GM23338 (cell line): ENCODE data around the gene FAM3D.

Experiments
- CREB1 ChIP-seq: fragments of 250-450 bp; sonication (Bioruptor Pico); IDR thresholded peaks from 2 replicates; pipeline ENCODE4 v1.5.0; 2020; ENCODE audit warnings: low read depth, mild to moderate bottlenecking, moderate library complexity
- EZH2 ChIP-seq: fragments of 200-600 bp; sonication (generic); IDR thresholded peaks from one replicate; pipeline ENCODE4 v1.8.0; 2017; ENCODE audit warnings: antibody characterized with exemption, mild to moderate bottlenecking, low read depth; ENCODE audit not compliant: unreplicated experiment
- EZH2phosphoT487 ChIP-seq: fragments of 200-600 bp; sonication (generic); IDR thresholded peaks from one replicate; pipeline ENCODE4 v1.8.1; 2018; ENCODE audit warnings: antibody characterized with exemption; ENCODE audit not compliant: unreplicated experiment
- JUNB ChIP-seq: IDR thresholded peaks from one replicate; pipeline ENCODE4 v1.6.1; 2016; ENCODE audit warnings: antibody characterized with exemption; ENCODE audit not compliant: unreplicated experiment
- POLR2AphosphoS5 ChIP-seq: IDR thresholded peaks from 2 replicates; pipeline ENCODE4 v1.6.1; 2016; ENCODE audit warnings: antibody characterized with exemption, low read depth
- TF ChIP-seq, protein P1 (sequence below), 2 experiments: fragments of 200-600 bp in 1 of 2; sonication (generic) in 1 of 2; conservative IDR thresholded peaks; 2 replicates each; pipeline versions ENCODE4 v1.5.1 to v1.6.1; 2016 to 2017; ENCODE audit warnings: antibody characterized with exemption in 2 of 2, low read depth in 2 of 2, mild to moderate bottlenecking in 2 of 2, moderate library complexity in 1 of 2
- TF ChIP-seq, protein P2 (sequence below): IDR thresholded peaks from one replicate; pipeline ENCODE4 v1.6.1; 2018; ENCODE audit warnings: antibody characterized with exemption; ENCODE audit not compliant: unreplicated experiment

DNA sequence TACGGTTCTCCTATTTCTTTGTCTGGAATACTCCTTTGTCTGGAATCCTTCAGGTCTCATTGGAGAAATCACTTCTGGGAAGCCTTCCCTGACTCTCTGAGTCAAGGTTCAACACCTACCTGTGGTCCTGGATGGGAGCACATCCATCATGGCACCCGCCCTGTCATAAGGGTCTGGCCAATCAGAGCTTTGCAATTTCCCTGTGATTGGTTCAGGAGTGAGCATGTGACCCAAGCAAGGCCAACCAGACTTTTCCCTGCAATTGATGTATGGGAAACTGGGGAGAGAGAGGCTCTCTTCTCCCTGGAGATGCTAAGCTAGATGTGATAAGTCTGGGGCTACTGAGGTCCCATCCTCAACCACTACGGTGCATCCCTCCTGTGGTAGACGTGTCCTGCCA lies 8.1 kb downstream of the FAM3D start:
- TF ChIP-seq, protein P1, sequence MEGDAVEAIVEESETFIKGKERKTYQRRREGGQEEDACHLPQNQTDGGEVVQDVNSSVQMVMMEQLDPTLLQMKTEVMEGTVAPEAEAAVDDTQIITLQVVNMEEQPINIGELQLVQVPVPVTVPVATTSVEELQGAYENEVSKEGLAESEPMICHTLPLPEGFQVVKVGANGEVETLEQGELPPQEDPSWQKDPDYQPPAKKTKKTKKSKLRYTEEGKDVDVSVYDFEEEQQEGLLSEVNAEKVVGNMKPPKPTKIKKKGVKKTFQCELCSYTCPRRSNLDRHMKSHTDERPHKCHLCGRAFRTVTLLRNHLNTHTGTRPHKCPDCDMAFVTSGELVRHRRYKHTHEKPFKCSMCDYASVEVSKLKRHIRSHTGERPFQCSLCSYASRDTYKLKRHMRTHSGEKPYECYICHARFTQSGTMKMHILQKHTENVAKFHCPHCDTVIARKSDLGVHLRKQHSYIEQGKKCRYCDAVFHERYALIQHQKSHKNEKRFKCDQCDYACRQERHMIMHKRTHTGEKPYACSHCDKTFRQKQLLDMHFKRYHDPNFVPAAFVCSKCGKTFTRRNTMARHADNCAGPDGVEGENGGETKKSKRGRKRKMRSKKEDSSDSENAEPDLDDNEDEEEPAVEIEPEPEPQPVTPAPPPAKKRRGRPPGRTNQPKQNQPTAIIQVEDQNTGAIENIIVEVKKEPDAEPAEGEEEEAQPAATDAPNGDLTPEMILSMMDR (conservative IDR thresholded peaks at IDR 0.05; ENCODE audit: low read depth in 2 of 2) = no peak
- no peak for TF ChIP-seq CREB1 (CRISPR knock-in tag)
- TF ChIP-seq POLR2AphosphoS5 = no peak
- TF ChIP-seq EZH2 = no peak
- TF ChIP-seq, protein P2, sequence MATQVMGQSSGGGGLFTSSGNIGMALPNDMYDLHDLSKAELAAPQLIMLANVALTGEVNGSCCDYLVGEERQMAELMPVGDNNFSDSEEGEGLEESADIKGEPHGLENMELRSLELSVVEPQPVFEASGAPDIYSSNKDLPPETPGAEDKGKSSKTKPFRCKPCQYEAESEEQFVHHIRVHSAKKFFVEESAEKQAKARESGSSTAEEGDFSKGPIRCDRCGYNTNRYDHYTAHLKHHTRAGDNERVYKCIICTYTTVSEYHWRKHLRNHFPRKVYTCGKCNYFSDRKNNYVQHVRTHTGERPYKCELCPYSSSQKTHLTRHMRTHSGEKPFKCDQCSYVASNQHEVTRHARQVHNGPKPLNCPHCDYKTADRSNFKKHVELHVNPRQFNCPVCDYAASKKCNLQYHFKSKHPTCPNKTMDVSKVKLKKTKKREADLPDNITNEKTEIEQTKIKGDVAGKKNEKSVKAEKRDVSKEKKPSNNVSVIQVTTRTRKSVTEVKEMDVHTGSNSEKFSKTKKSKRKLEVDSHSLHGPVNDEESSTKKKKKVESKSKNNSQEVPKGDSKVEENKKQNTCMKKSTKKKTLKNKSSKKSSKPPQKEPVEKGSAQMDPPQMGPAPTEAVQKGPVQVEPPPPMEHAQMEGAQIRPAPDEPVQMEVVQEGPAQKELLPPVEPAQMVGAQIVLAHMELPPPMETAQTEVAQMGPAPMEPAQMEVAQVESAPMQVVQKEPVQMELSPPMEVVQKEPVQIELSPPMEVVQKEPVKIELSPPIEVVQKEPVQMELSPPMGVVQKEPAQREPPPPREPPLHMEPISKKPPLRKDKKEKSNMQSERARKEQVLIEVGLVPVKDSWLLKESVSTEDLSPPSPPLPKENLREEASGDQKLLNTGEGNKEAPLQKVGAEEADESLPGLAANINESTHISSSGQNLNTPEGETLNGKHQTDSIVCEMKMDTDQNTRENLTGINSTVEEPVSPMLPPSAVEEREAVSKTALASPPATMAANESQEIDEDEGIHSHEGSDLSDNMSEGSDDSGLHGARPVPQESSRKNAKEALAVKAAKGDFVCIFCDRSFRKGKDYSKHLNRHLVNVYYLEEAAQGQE = no peak
- no peak for TF ChIP-seq EZH2phosphoT487
- no peak for TF ChIP-seq JUNB
